GM10266 (cell line): ENCODE measurements around the gene PPP1R17.

Source experiments
- DNase-seq: peaks from one replicate; pipeline ENCODE4 v3.0.0; 2012; ENCODE audit errors: extremely low spot score
- TF ChIP-seq, protein P1 (sequence below): IDR thresholded peaks from 2 replicates; pipeline ENCODE4 v1.5.1; 2012; ENCODE audit warnings: mild to moderate bottlenecking, low read depth; ENCODE audit not compliant: control insufficient read depth, insufficient read depth; ENCODE audit errors: missing control alignments

PPP1R17 gene

DNA sequence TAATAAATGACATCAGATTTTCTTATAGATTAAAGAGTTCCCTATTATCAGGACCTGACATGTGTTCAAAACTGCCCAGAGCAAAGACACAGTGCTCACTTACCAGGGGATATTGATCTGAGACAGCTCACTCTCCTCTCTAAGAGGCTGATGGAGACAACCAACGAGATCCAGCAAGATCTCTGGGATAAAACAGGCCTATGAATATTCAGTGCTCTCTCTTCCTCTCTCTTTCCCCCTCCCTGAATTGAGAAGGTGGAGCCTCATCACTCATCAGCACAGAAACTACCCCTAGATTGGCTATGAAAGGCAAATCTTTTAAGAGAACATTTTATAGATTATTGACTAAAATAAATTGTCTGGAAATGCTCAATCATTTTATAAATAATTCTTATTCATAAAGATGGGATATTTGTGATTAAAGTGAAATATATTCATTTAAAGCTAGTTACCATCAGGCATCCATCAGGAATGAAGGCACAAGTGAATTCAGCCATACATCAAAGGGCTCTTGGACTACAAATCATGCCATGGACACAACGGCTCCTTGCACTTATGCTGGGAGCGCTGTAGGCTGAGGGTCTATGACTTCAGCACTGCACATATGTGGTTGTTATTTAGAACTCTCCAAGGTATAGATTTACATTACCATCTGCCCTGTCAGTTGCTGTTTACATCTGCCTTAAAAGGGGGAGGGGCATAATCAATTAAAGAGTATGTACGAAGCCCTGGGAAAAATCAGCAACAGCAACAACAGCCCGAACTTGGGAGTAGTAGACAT lies 3.4 kb upstream of the PPP1R17 start:
- no peak for DNase-seq
- TF ChIP-seq, protein P1, sequence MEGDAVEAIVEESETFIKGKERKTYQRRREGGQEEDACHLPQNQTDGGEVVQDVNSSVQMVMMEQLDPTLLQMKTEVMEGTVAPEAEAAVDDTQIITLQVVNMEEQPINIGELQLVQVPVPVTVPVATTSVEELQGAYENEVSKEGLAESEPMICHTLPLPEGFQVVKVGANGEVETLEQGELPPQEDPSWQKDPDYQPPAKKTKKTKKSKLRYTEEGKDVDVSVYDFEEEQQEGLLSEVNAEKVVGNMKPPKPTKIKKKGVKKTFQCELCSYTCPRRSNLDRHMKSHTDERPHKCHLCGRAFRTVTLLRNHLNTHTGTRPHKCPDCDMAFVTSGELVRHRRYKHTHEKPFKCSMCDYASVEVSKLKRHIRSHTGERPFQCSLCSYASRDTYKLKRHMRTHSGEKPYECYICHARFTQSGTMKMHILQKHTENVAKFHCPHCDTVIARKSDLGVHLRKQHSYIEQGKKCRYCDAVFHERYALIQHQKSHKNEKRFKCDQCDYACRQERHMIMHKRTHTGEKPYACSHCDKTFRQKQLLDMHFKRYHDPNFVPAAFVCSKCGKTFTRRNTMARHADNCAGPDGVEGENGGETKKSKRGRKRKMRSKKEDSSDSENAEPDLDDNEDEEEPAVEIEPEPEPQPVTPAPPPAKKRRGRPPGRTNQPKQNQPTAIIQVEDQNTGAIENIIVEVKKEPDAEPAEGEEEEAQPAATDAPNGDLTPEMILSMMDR: no peak

DNA sequence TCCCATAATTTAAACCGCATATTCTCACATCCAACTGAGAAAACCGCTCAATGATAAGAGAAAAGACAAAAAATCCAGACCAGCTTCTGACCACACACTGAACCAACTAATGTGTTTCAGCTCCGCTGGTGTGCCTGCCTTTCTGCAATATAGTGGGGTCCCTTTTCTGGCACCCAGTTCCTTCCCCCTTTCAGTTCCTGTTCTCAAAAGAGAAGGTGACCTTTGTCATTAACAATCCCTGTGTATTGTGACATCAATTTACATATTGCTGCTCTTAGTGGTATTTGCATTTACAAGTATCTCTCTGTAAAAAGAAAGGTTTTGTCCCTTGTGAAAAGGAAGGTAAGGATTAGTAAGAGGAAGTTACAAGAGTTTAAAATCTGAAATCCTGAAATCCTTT lies 1.4 kb downstream of the PPP1R17 start:
- TF ChIP-seq, protein P1: no peak
- DNase-seq: no peak

DNA sequence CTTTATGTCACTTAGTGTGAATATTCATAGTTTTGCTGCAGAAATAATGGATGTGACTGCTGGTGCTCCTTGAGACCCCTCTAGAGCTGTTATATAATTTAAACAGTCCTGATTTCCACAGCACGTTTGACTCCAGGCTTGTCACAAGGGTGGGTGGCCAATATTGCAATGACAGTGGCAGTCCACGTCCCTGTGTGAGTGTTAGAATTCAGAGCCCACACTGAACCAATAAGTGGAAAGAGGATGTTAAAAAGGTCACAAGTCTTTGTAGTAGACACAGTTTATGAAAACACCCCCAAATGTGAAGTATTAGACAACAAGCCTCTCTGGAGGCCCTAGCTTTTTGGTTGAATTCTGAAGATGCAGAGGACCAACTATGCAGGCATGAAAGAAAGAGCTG lies 2.0 kb downstream of the PPP1R17 start:
- TF ChIP-seq, protein P1: no peak
- DNase-seq: no peak

DNA sequence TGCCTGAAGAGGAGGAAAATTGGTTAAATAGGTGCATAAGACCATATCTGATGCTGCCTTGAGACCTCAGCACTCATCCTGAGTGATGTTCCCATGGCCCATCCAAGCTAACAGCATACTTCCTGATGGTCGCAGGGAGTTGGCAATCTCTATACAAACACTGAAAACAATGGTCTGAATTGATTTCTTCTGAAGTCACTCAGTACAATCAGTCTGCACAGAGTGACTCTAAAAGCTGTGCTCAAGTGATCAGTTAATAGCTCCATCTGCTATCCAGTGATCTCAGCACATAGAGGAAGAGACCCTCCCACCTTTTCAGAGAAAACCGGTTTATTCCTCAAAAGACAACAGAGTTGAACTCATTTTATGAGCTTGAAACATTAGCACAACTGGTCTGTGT lies 3.9 kb downstream of the PPP1R17 start:
- TF ChIP-seq, protein P1: no peak
- DNase-seq: no peak

DNA sequence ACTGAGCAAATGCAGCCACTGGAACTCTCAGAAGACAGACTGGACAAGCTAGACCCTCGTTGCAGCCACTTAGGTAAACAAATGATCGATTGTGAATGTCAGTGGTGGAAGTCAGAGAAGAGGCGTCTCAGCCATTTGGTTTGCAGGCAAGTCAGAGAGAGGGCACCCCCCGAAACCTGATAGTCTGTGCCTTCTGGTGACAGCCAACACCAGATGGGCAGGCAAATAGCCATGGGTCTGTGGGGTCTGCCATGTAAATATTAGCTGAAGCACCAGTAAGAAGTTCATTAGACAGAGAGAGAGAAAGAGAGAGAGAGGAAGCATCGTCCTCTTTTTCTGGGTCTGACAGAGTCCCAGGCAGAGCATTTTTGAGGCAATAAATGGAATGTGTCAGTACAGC lies 5.4 kb downstream of the PPP1R17 start:
- DNase-seq: no peak

DNA sequence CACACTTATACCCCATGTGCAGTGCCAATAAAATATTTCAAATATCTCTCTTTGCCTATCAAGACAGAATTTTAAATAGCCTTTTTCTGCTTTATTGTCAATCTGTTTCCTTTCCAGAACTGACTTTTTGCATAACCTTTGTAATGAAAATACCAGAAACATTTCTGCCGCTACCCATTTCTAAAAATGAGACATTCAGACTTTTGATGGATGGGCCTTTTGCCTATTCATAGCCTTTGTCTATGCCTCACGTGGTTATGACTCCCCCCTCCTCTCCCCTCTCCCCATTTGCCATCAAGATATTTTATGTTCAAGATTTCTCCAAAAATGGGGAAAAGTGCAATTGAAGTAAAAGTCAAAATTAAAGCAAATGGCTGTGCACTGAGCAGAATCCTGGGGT lies 5.9 kb downstream of the PPP1R17 start:
- TF ChIP-seq, protein P1: no peak
- DNase-seq: no peak

More for the DNA sequence above, 5.4 kb downstream of the PPP1R17 start:
- TF ChIP-seq, protein P1: no peak

DNA sequence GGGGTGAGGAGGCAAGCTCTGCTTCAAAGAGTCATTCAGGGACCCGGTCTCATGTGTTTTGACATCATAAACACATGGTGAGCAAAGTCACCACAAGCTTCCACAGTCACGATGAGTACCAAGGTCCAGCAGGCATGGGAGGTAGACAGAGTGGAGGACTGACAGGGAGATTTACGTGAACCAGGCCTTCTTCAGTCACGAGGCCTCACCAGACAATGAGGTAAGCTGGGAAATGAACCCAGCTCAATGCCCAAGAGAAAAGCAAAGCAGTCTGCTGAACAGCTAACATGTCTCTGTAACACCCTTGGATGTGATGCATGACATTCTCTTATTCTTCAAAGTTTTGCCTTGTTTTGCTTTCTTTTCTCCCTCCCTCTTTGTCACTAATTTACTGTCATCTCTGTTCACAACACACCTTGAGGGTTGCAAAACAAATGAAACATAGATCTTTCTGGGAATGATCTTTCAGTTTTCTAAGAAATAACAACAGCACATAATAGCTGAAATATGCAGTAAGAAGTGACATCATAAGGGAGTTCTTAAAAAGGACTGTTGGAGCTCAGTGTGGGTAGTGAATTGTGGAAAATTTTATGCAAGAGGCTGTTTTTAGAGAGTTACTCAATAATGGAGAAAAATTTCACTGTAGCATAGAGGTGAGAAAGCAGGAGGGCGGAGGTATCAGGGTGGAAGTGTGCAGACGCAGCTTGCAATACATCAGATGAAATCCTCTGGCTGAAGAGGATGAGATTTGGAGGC lies 9.0 kb downstream of the PPP1R17 start:
- DNase-seq: no peak
- TF ChIP-seq, protein P1: no peak
